ENCODE measurements around the gene PRKAR1B. TPM values are rescaled to one million over a fixed set of nuclear protein-coding genes. Genes with fewer than 3 reads are reported as not detected.

The PRKAR1B gene
- total RNA-seq, 2 experiments from 2014 or later = 22.5 to 41.6 TPM

GRCh38 chr7:765383-765782 is 38.3 kb upstream of the PRKAR1B start:
- Histone ChIP-seq H3K9me2 (ENCODE audit: insufficient read depth, low read length) (no peaks in the 10 kb centered on the region), H3K4me3 (ENCODE audit: low read depth, low read length, poor library complexity, severe bottlenecking) (no peak overlapping the region), H3K4me1 (ENCODE audit: insufficient read depth, low read length, poor library complexity, severe bottlenecking) (no peaks in the 10 kb centered on the region), H2AFZ (ENCODE audit: low read length) (no peak overlapping the region), H3K9me3 (ENCODE audit: low read length) (no peaks in the 10 kb centered on the region), H3K4me2 (ENCODE audit: low read length) (no peak overlapping the region), H3K27ac (ENCODE audit: low read depth, low read length, poor library complexity, severe bottlenecking) (no peak overlapping the region), H4K20me1 (ENCODE audit: insufficient read depth, low read length) (no peaks in the 10 kb centered on the region), H3K36me3 (ENCODE audit: insufficient read depth, low read length) (peaks cover 69% of the 10 kb centered on the region), H3K79me2 (ENCODE audit: insufficient read depth, low read depth, low read length) (no peaks in the 10 kb centered on the region)
- DNase-seq (ENCODE audit: low spot score) = no peak
- POLR2A ChIA-PET = interaction anchor here (1.1 kb wide), 1 partner anchor 139 kb away, joined by 5 read pairs; no protein-coding TSS in a partner anchor
- CTCF ChIA-PET (ENCODE audit: unreplicated experiment) = no interaction called here
- TF ChIP-seq CTCF (conservative IDR thresholded peaks at IDR 0.05; ENCODE audit: low read length) = no peak
- TF ChIP-seq EZH2phosphoT487 (IDR thresholded peaks at IDR 0.05; ENCODE audit: borderline replicate concordance, low read depth, low read length) = no peak
- BruUV-seq (replicated peaks) = no TSS peak
- intact Hi-C loops (cut with micrococcal nuclease; ENCODE audit: unreplicated experiment) = no loop called here

- ChIA-PET POLR2A (no interaction called here), CTCF (ENCODE audit: unreplicated experiment) (no interaction called here)
- H3K36me3 ChIP-seq (ENCODE audit: insufficient read depth, low read length) = peaks cover 76% of the 10 kb centered on the region
- no TSS peak for BruUV-seq (replicated peaks)
- H2AFZ ChIP-seq (ENCODE audit: low read length) = no peak overlapping the region
- H3K4me2 ChIP-seq (ENCODE audit: low read length) = no peak overlapping the region
- H3K4me1 ChIP-seq (ENCODE audit: insufficient read depth, low read length, poor library complexity, severe bottlenecking) = no peaks in the 10 kb centered on the region
- no peaks in the 10 kb centered on the region for H3K9me3 ChIP-seq (ENCODE audit: low read length)
- H3K27ac ChIP-seq (ENCODE audit: low read depth, low read length, poor library complexity, severe bottlenecking) = no peak overlapping the region
- no peaks in the 10 kb centered on the region for H4K20me1 ChIP-seq (ENCODE audit: insufficient read depth, low read length)
- intact Hi-C loops (cut with micrococcal nuclease; ENCODE audit: unreplicated experiment) = no loop called here
- no peak for TF ChIP-seq EZH2phosphoT487 (IDR thresholded peaks at IDR 0.05; ENCODE audit: borderline replicate concordance, low read depth, low read length)
- TF ChIP-seq CTCF (conservative IDR thresholded peaks at IDR 0.05; ENCODE audit: low read length) = no peak
- no peaks in the 10 kb centered on the region for H3K9me2 ChIP-seq (ENCODE audit: insufficient read depth, low read length)
- H3K4me3 ChIP-seq (ENCODE audit: low read depth, low read length, poor library complexity, severe bottlenecking) = no peak overlapping the region
- no peak for DNase-seq (ENCODE audit: low spot score)
- H3K79me2 ChIP-seq (ENCODE audit: insufficient read depth, low read depth, low read length) = no peaks in the 10 kb centered on the region
These were observed 36.7 kb upstream of the PRKAR1B start for GRCh38 chr7:763762-764161.

- TF ChIP-seq EZH2phosphoT487 (IDR thresholded peaks at IDR 0.05; ENCODE audit: borderline replicate concordance, low read depth, low read length) (no peak), CTCF (conservative IDR thresholded peaks at IDR 0.05; ENCODE audit: low read length) (no peak)
- Histone ChIP-seq H3K4me3 (ENCODE audit: low read depth, low read length, poor library complexity, severe bottlenecking) (no peak overlapping the region), H3K27ac (ENCODE audit: low read depth, low read length, poor library complexity, severe bottlenecking) (no peak overlapping the region), H3K4me2 (ENCODE audit: low read length) (no peak overlapping the region), H3K36me3 (ENCODE audit: insufficient read depth, low read length) (peaks cover 82% of the 10 kb centered on the region), H3K9me3 (ENCODE audit: low read length) (no peaks in the 10 kb centered on the region), H2AFZ (ENCODE audit: low read length) (no peak overlapping the region), H3K79me2 (ENCODE audit: insufficient read depth, low read depth, low read length) (no peaks in the 10 kb centered on the region), H3K4me1 (ENCODE audit: insufficient read depth, low read length, poor library complexity, severe bottlenecking) (no peaks in the 10 kb centered on the region), H3K9me2 (ENCODE audit: insufficient read depth, low read length) (no peaks in the 10 kb centered on the region), H4K20me1 (ENCODE audit: insufficient read depth, low read length) (no peaks in the 10 kb centered on the region)
- ChIA-PET POLR2A (no interaction called here), CTCF (ENCODE audit: unreplicated experiment) (interaction anchor here (0.6 kb wide), 1 partner anchor 202 kb away, joined by 4 read pairs; no protein-coding TSS in a partner anchor)
- BruUV-seq (replicated peaks) = no TSS peak
- DNase-seq (ENCODE audit: low spot score) = no peak
- intact Hi-C loops (cut with micrococcal nuclease; ENCODE audit: unreplicated experiment) = no loop called here
These were observed 35.8 kb upstream of the PRKAR1B start for GRCh38 chr7:762885-763284.
